RPMI8226 (cell line): ENCODE results near the gene A1CF.
"Not testable (repeated sequence)": the region's sequence is repeated elsewhere in the genome, so short reads cannot be mapped to it uniquely, and the experiment has no call there.

ENCODE experiments used
- DNase-seq: peaks from one replicate; pipeline ENCODE4 v3.0.0-alpha.2; 2015

A1CF gene

GRCh38 chr10:50787962-50788361, 97.5 kb downstream of the A1CF start:
- DNase-seq, result not testable (repeated sequence)

DNA sequence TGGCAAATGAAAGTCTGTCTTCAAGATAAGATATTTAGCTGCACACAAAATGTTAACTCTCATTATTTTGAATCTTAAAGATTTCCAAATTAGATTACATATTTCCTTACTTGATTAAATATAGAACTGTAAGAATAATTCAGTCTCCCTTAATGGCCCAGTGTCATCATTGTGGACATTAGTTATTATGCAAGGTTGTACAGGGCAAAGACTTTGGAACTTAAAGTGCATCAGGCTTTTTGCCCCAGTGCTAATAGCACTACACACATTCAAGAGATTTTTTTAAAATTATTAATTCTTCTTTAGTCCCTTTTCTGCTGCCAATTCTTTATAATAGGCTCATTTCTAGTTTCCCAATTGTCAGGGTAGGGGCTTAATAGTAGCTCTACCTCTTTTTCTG, 103.4 kb downstream of the A1CF start:
- DNase-seq, result not testable (repeated sequence)

DNA sequence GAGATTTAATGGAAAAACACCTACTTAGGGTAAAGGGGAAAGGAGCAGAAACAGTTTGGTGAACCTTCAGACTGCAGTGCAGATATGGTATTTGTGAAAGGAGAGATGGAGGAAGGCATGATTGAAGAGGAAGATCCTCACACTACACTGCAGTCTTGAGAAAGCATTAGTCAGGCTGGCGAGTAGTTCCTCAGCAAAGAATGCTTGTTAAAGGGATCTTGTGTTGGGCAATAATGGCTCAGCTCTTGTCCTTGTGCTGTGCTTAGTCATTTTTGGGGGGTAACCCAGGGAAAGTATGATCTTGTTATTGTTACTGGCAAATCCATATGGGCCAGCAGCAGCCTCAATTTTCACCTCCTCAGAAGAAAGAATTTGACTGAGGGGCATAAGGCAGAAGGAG, 105.4 kb downstream of the A1CF start:
- DNase-seq, result not testable (repeated sequence)

GRCh38 chr10:50774868-50775267, 110.6 kb downstream of the A1CF start:
- not testable (repeated sequence) for DNase-seq

GRCh38 chr10:50772042-50772441, 113.4 kb downstream of the A1CF start:
- not testable (repeated sequence) for DNase-seq

DNA sequence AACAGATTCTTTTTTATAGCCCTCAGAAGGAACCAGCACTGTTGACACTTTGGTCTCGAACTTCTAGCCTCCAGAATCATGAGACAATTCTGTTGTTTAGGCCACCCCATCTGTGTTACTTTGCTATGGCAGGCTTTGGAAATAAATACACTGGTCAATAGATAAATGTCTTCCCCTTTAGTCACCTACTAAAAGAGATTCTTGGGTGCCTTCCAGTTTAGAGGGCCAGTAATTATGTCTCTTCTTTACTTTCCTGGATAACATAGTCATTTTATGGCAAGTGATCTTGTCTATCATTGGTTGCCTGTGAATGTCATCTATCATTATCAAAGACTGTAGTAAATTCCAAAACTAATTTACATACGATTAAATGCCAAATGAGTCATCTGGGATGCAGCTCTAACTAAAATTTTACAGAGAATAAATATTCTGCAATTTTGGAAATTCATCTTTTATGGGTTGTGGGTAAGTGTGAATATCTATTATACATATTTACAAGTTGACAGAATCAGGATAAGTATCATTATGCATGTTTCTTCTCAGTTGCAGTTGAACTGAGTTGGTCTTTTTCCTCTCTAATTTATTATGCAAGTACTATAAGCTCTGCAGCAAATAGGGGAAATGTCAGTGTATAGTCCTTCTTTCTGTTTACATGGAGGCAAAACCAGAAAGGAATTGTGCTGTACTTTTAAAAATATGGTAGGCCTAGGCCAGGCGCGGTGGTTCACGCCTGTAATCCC, 118.5 kb downstream of the A1CF start:
- DNase-seq, result not testable (repeated sequence)
